Activated CD8-positive, alpha-beta memory T cell treated with anti-CD3 and anti-CD28 coated beads for 1 hour (primary cell): Measurements from ENCODE around the gene PXDC1.
"Not testable (repeated sequence)": the region's sequence is repeated elsewhere in the genome, so short reads cannot be mapped to it uniquely, and the experiment has no call there.

Experiments
- DNase-seq, 2 donors: peaks; one replicate each; pipeline ENCODE4 v3.0.0-alpha.2; 2020; ENCODE audit warnings: low read depth in 1 of 2; ENCODE audit errors: extremely low read depth in 1 of 2

Gene PXDC1

DNA sequence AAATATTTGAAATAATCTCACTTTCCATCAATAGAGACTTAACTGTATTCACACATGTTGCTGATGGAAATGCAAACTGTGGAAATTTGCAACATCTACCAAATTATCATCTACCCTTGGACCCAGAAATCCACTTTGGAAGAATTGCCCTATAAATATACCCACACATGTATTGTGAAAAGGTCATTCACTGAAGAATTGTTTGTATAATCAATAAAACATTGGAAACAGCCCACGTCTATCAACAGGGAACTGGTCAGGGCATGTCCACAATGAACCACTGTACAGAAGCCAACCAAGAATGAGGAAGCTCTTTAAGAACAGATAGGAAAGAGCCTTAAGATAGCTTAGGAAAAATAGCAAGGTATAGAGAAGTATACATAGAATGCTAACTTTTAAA lies 36.2 kb downstream of the PXDC1 start:
- DNase-seq, result no peak

DNA sequence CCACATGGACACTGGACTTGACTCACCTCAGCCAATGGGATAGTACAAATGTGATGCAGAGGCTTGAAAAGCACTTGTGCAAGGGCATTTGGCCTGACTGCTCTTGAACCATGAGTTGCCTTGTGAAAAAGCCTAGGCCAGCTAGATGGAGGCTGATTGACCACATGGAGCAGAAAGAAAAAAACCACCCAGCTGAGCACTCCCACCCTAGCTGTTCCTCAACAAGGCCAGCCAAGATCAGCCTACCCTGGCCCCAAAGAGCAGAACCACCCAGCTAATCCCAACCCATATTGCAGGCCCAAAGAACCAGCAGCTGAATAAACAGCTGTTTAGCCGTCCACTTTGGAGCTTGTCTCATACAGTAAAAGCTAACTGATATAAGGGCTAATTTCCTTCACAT lies 36.7 kb downstream of the PXDC1 start:
- no peak for DNase-seq

DNA sequence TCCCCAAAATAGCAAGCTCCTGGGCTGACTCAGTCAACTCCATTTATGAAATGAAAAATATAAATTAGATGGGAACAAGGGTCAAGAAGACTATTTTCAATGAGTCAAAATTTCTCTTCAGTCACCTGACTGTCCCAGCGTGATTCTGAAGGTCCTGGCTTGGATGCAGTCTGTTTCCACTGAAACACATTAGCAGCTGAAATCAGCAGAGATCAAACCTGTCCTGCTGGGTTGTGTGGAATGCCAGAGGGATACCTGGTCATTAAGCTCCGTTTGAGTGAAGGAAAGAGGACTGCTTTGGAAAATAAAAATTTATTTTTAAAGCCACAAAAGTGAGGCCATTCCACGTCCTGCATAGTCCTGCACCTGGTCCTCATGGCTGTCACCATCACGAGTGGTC lies 37.4 kb downstream of the PXDC1 start:
- DNase-seq, result no peak

DNA sequence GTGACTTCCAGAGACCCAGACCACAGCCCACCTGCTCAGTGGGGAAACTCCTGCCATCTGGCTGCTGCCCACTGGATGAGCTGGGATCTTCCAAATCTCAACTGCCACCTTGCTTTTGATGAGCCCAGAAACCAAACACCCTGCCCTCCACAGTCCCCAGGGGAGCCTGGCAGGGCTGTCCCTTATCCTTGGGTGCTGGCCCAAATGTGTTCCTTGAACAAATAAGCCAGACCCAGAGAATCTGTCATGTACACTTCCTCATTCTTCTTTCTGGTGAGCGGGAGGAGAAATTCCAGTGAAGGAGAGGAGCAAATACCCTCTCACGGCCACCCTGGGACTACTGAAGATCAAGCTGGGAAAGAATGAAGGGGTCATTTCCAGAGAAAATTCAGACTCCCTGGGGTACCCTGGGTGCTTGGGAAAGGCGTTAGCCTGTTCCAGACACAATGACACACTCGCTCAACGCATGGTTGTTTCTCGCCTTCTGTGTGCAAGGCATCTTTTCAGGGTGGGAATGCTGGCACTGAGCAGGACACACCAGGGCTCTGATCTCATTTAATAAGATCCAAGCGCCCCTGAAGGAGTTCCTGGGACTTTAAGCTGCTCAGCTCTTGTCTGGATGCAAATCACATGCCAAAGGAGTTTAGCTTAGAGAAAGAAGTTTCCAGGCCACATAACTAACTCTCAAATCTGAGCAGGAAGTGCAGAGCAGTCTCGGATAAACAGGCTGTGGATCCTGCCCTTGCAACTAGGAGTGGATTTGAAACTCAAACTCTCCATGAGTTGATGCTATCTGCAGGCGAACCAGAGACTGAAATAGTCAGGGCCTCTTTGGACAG lies 38.5 kb downstream of the PXDC1 start:
- DNase-seq, result no peak

DNA sequence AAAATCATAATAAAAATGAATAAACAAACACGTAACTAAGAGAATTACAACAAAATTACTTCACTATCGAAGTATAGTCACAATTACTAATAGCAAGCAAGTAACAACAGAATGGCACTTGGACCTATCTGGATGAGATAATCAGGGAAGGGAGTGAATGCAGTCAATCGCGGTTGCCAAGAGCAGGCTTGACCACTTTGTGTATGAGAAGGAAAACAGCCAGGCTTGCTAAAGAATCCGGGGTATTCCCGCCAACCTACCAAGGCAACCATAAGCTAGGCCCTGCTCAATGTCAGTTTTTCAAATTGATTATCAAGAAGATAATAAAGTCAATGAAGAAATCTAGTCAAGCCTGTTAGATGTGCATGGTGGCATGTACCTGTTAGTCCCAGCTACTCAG lies 39.7 kb downstream of the PXDC1 start:
- no peak for DNase-seq

DNA sequence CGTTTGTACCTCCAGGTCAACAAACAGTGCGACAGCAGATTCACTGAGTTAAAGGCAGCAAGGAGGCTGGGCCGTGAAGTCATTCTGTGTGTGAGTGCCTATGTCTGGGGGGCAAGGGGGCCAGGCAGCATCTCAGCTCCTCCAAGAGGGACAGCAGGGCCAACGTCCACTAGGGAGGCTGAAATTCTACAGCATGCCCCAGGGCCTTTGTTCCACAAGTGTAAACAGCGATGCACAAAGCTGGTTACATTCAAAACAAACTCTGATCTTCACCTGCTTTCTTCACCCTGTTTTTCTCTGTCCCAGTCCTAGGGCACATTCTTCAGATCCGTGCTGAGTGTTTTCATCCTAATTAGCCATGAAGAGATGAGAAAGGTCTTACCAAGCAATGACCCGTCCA lies 41.1 kb downstream of the PXDC1 start:
- DNase-seq, result no peak

DNA sequence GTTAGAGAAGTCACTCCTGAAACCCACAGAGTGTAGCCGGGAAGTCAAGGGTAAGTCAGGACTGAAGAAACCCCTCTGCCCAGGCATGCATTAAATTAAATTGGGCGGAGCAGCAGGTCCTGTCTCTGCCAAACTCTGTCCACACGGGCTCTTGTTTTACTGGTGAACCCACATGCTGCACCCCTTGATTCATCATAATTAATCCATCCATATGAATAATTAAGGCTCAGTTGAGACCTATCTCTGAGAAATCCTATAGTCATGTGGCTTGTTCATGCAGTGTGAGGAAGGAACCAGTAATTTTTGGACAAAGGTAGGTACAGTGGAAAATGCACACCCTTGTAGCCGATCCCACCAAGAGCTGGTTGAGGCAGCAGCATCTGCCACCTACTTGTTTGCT lies 43.0 kb downstream of the PXDC1 start:
- no peak for DNase-seq

DNA sequence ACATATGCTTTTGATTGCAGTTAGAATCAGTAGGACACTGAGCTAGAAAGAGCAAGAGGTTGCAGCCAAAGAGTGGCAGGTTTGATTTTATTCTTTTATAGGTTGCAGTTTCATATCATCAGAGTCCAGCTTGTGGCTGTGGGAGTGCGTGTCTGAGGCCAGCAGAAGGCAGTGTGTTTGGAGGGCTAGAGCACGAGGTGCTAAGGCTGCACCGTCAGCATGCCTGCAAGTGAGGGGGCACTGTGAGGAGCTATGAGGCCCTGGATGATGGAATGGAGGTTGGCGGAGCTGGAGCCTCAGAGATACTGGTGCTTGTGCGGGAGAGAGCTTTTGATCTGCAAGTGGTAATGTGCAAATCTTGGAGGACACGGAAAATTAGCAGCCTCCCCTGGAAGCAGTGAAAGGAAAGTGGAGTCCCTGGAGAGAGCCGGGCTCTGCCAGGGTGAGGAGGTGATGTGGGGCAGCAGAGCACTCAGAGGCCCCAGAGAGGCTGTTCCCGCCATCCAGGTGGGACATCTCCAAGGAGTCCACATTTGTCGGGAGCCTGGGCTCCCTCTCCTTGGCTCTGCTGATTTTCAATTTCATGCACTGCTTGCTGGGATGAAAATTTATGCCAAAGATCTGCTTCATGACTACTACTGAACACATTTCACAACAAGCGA lies 43.6 kb downstream of the PXDC1 start:
- no peak for DNase-seq

DNA sequence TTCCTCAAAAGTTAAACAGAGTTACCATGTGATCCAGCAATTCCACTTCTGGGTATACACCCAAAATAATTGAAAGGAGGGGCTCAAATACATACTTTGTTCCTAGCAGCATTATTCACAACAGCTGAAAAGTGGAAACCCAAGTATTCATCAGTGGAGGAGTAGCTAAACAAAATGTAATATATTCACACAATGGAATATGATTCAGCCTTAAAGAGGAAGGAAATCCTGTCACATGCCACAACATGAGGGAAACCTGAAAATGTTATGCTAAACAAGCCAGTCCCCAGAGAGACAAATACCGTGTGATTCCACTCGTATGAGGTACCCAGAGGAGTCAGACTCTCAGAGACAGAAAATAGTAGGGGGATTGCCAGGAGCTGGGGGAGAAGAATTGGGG lies 44.5 kb downstream of the PXDC1 start:
- DNase-seq, result no peak

DNA sequence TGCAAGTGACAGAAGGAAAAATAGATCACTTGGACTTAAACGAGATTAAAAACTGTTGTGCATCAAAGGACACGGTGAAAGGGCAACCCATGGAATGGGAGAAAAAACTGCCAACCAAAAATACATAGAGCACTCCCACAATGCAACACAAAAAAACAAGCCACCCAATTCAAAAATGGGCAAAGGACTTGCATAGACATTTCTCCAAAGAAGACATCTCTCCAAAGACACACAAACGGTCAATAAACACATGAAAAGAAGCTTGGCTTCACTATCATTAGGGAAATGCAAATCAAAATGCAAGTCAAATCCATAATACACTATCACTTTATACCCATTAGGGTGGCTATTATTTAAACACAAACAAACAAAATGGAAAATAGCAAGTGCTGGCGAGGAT lies 45.0 kb downstream of the PXDC1 start:
- DNase-seq, result no peak

DNA sequence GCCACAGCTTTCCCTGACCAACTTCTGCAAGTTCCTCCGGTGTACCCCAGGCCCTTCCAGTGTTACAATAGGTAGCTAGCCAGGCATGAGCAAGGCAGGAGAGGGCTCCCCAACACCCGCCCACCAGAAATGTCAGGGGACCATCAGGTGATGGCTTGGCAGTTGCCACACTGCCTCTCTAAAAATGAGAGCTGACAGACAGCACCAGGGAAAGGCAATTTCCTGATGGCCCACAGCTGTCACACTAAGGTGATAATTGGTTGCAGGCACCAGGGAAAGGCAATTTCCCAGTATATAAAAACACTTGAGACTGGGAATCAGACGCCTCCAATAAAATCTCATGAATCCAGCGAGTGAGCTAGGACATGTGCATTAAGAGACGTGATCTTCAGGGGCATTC lies 49.9 kb downstream of the PXDC1 start:
- no peak for DNase-seq

DNA sequence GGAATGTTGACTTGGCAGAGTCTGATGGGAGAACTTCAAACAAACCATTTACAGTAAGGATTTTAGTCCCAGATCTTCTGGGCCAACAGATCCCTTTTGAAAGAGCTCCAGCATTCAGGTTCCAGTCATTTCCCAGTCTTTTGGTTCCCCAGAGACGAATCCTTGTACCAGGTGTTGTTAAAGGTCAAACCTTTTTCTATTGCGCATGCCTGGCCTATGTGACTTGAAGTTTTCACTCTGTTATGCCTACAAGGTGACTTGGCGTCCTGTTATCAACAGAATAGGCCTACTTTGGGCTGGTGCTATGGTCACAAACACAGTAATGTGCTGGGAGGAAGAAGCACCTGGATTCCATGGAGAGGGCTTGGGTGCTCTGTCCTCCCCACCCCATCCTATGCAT lies 52.3 kb downstream of the PXDC1 start:
- DNase-seq, result no peak

DNA sequence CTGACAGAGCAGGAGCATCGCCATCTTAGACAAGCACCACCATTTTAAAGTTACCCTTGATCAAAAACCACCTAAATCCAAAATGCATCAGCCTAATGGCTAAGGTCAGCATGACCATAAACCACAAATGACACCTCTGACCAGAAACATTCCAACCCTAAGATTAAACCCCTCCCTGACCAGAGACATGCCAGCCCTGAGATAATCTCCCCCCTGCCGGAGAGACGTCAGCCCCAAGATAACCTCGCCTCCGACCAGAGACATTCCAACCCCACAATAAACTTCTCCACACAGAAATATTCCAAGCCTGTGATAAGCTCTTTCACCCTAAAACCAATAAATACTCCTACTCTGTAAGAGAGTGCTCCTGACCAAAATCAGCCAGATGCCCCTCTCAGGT lies 53.5 kb downstream of the PXDC1 start:
- DNase-seq, result no peak

DNA sequence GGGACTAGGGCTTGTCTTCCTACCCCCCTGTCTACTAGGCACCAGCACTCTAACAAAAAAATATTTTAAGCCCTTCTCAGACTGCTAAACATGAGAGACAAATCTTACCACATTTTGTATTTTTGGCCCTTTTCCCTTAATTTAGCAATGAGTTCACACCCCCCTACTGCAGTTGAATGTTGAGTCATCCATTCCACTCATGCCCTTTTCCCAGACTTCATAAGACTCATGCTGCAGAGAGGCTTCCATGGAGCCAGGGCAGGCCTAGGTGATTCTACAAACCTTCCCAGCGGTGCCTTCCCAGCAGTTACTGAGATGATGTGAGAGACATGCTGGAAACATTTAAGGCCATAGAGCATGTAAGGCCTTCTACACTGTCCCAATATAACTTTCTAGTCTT lies 53.9 kb downstream of the PXDC1 start:
- no peak for DNase-seq

DNA sequence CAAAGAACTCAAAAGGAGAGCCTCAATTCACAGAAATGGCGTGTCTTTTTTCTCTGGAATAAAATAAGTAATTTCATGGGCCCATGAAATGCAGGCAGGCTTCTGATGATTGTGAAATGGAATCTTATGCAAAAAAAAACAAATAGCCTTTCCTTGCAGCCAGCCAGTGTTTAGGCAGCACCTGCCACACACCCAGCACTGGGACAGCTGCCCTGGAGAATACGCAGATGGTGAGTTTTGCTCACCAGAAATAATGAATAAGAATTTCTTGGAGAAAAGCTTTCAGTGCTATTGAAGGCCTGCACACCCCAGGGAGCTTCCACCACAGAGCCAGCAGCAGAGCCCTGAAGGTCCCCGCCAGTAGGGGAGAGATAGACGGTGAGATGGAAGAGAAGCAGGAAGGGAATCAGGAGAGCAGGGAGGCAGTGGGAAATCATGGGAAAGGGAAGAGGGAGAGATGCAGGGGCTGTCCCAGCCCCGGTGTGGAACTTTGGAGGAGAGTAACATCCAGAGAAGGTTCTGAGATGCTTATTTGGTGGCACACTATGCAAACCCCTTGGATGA lies 54.9 kb downstream of the PXDC1 start:
- DNase-seq, result no peak

DNA sequence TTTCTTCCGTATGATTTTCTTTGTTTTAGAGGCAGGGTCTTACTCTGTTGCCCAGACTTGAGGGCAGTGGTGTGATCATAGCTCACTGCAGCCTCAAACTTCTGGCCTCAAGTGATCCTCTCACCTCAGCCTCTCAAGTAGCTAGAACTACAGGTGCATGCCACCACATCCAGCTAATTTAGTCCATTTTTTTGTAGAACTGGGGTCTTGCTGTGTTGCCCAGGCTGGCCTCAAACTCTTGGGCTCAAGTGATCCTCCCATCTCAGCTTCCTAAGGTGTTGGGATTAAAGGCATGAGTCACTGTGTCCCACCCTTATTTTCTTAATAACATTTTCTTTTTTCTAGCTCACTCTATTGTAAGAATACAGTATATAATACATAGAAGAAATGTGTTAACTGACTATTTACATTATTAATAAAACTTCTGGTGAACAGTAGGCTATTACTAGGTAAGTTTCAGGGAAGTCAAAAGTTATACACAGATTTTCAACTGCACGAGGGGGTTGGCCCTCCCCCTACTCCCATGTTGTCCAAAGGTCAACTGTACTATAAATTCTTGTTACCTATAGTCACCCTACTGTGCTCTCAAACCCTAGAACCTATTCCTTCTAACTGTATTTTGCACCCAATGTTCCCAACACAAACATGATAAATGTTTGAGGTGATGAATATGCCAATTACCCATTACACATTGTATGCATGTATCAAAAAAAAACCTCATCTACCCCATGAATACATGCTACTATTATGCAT lies 56.3 kb downstream of the PXDC1 start:
- DNase-seq, result no peak

DNA sequence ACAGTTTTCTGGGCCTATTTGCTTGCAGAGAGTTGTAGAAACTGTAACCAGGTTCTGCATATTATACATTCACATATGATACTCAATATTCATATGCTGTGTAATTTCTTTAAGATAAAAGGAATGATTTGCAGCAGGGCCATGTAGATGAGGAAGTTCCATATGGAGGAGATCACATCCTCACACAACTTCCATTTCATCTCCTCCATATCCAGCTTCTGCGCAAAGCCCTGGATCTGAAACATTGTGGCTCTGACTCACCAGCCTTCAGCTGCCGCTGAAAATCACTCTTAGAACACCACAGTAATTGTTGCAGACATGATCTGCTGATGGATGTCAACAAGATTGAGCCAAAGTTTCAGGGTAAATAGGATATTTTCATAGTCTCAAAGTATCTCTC lies 57.7 kb downstream of the PXDC1 start:
- no peak for DNase-seq

DNA sequence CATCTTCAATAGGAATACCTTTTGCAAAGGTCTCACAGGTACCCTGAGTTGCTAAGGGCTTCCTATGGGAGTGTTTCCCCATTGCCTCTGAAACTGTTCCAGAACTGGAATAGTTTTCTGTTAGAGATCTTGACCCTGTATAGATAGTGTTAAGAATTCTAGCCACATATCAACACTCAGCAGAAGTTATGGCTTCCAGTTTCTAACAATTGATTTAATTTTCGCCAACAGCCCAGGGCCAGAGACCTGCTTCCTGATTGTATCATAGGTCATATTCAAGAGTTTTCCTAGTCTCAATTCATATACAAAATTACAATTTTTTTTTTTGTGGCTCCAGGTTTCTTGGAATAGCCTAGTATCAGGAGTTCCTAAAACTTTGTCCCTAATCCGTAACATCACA lies 61.0 kb downstream of the PXDC1 start:
- DNase-seq, result no peak

DNA sequence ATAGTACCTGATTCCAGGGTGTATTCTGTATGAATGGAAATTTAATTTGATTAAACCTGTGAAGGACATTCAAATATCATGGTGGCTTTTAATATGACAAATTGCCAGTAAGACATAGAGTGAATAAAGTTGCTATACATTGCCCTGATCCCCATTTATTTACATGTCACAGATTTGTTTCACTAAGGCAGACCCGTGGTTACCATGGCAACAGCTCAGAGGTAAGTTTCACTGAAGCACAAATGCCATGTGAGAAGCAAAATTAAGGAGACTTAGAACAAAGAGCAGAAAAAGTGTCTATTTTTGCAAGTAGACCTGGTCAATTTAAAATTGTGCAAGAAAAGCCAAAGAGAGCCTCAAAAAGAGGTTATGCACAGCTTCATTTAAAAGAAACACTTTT lies 63.7 kb downstream of the PXDC1 start:
- no peak for DNase-seq

DNA sequence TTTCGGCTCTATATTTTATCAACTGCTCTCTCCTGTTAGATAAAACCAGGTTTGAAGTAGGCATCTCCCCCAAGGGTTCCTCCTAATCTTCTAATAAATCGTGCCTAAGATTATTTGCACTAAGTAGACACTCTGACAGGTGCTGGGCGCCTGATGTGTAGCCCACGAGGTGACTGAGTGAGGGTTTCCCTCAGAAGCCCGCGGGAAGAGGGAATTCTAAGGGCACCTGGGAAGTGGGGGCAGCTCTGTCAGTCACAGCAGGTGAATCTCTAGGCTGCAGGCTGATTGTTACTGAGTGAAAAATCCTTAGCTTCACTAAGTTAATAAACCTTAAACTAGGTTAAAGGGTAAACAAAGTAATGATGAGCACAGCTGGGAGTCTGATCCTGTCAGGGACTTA lies 68.2 kb downstream of the PXDC1 start:
- no peak for DNase-seq

DNA sequence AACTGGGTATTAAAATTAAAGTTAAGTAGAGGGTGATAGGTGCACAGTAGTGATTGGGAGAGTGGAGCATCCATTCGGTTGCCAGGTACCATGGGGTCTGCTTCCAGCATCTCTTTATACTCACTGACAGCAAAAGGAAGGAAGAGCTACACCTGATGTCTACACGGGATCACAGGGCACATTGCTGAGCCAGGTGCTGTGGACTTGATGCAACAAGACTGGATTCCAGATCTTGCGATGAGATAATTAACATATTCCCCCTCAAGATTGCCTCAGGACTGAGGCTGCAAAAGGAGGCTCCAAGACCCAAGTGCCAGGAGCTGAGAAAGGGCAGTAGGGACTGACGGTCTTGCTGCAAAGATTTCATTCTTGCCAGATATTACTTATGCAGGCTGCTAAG lies 72.6 kb downstream of the PXDC1 start:
- DNase-seq, result no peak

DNA sequence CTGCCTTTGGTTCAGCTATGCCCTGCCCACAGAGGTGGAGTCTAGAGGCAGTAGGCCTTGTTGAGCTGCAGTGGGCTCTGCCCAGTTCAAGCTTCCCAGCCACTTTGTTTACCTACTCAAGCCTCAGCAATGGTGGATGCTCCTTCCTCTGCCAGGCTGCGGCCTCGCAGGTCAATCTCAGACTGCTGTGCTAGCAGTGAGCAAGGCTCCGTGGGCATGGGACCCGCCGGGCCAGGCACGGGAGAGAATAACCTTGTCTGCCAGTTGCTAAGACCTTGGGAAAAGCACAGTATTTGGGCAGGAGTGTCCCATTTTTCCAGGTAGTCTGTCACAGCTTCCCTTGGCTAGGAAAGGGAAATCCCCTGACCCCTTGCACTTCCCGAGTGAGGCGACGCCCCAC lies 73.8 kb downstream of the PXDC1 start:
- not testable (repeated sequence) for DNase-seq
